ENCODE results near the gene TPST1. TPM values are rescaled to one million over a fixed set of nuclear protein-coding genes. Genes with fewer than 3 reads are reported as not detected.

TPST1 gene
- total RNA-seq: 27.3 and 35.0 TPM in 2 replicates

DNA sequence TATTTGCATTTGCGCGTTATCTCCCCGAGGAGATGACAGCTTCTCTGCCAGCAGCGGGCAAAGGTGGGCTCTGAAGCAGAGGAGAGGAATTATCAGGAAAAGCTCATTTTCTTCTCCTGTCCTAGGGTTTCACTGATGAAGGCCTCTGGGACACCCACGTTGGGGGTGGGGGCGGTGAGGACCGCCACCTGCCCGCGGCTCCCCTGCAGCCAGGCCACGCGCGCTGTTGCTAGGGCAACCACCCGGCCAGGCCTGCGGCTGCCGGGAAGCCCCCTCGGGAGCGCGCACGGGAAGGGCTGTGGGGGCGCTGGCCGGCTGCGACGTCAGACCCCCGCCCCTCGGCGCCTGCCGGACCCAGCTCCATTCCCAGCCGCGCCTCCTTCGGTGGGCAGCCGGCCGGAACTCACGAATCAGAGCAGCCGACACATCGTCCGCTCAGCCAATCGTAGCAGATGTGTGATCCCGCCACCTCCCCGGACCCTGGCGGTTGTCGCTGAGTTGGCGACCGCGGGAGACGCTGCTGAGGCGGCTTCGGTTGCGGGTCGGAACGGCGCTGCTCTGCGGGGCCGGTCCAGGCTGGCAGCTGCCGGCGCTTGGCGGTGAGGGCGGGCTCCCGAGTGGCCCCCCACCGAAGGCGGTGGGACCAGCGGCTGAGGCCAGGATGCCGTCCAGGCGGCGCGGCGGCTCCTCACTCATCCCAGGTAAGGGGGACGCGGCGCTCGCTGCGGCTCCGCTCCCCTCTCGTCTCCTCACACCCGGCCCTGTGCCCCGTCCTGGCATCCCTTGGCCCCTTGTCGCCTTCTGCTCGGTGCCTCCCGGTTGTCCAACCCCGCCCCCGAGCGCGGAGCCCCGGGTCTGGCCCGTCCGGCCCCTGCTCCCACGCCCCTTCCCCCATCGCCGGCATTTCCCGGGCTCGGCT is at the start of gene TPST1:
Gene TPST1 (plus strand): TSS at position 513 of the 919 bp plus-strand sequence. CDS start 35,092 bp downstream, outside the sequence.

Other genes with a start within 250 kb of the TPST1 start
- 21.4 and 25.9 TPM in 2 replicates for gene GUSB, start 223.1 kb upstream of the TPST1 start, total RNA-seq
- 44.1 and 56.9 TPM in 2 replicates for gene ASL, start 129.5 kb upstream of the TPST1 start, total RNA-seq
- gene CRCP, start 90.5 kb upstream of the TPST1 start, total RNA-seq: 30.0 and 31.8 TPM in 2 replicates

Data from endothelial cell of coronary artery (primary cell).